Glutamatergic neuron (in vitro differentiated cells): ENCODE measurements around the gene UGT1A10. TPM values are rescaled to one million over a fixed set of nuclear protein-coding genes. Genes with fewer than 3 reads are reported as not detected.
A peak's percentile ranks its signal among the peaks of the same experiment; 100 is the strongest.

Experiments
- DNase-seq: peaks from one replicate; pipeline ENCODE4 v3.0.0; 2022
- H3K27ac Mint-ChIP-seq: one replicate; pipeline ENCODE4 v1.8.0; 2020; ENCODE audit warnings: mild to moderate bottlenecking, mixed read lengths, inconsistent platforms; ENCODE audit not compliant: unreplicated experiment
- H3K27me3 Mint-ChIP-seq: one replicate; pipeline ENCODE4 v1.8.0; 2020; ENCODE audit warnings: mild to moderate bottlenecking, moderate library complexity, mixed read lengths, inconsistent platforms; ENCODE audit not compliant: unreplicated experiment
- H3K36me3 Mint-ChIP-seq: one replicate; pipeline ENCODE4 v1.8.0; 2020; ENCODE audit warnings: mild to moderate bottlenecking, mixed read lengths, inconsistent platforms; ENCODE audit not compliant: unreplicated experiment
- H3K4me1 Mint-ChIP-seq: one replicate; pipeline ENCODE4 v1.8.0; 2020; ENCODE audit warnings: mild to moderate bottlenecking, low read depth, mixed read lengths, inconsistent platforms; ENCODE audit not compliant: unreplicated experiment
- H3K4me3 Mint-ChIP-seq: one replicate; pipeline ENCODE4 v1.8.0; 2020; ENCODE audit warnings: mild to moderate bottlenecking, mixed read lengths, inconsistent platforms; ENCODE audit not compliant: unreplicated experiment
- H3K9me3 Mint-ChIP-seq: one replicate; pipeline ENCODE4 v1.8.0; 2020; ENCODE audit warnings: mild to moderate bottlenecking, moderate library complexity, mixed read lengths, inconsistent platforms; ENCODE audit not compliant: unreplicated experiment
- total RNA-seq: library from RNA; stranded (reverse); fragmentation: NEBNext Ultra II Directional; extraction: Animal tissue kit (Norgen Biotek cat#: 25700); gene quantifications from one replicate; pipeline ENCODE4 v1.2.1, GENCODE V29; 2021; ENCODE audit not compliant: unreplicated experiment
- TF ChIP-seq, protein P1 (sequence below): fragments of 200-600 bp; sonication (generic); IDR thresholded peaks from one replicate; pipeline ENCODE4 v1.5.0; 2021; ENCODE audit not compliant: partially characterized antibody, unreplicated experiment

The UGT1A10 gene
- total RNA-seq, 1 donor from 2014 or later = not detected

- no peak overlapping the region for H3K27ac Mint-ChIP-seq
- H3K4me1 Mint-ChIP-seq = peaks cover 9% of the 10 kb centered on the region
- DNase-seq = no peak
- H3K36me3 Mint-ChIP-seq = no peaks in the 10 kb centered on the region
- no peak overlapping the region for H3K4me3 Mint-ChIP-seq
- TF ChIP-seq, protein P1, sequence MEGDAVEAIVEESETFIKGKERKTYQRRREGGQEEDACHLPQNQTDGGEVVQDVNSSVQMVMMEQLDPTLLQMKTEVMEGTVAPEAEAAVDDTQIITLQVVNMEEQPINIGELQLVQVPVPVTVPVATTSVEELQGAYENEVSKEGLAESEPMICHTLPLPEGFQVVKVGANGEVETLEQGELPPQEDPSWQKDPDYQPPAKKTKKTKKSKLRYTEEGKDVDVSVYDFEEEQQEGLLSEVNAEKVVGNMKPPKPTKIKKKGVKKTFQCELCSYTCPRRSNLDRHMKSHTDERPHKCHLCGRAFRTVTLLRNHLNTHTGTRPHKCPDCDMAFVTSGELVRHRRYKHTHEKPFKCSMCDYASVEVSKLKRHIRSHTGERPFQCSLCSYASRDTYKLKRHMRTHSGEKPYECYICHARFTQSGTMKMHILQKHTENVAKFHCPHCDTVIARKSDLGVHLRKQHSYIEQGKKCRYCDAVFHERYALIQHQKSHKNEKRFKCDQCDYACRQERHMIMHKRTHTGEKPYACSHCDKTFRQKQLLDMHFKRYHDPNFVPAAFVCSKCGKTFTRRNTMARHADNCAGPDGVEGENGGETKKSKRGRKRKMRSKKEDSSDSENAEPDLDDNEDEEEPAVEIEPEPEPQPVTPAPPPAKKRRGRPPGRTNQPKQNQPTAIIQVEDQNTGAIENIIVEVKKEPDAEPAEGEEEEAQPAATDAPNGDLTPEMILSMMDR = peak; percentile 60
- H3K9me3 Mint-ChIP-seq = no peaks in the 10 kb centered on the region
- H3K27me3 Mint-ChIP-seq = no peaks in the 10 kb centered on the region
These were observed 38.7 kb downstream of the UGT1A10 start for GRCh38 chr2:233674995-233675394.

DNA sequence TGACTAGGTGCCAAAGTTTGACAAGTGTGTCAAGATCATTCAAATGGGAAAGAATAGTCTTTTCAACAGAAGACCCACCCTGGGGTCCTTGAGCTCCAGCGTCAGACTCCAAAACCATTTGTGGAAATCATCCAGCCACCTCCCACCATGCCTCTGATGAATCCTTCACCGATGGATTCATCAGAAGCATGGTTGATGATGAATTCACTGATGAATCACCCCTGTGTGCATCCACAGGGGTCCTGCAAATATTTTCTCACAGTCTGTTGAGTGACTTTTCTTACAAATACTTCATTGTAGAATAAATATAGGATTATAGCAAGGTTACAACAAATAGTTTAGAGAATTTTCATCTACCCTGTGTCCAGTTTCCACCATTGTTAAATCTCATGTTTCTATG lies 39.8 kb downstream of the UGT1A10 start:
- Mint-ChIP-seq H3K4me1 (peaks cover 9% of the 10 kb centered on the region), H3K27ac (no peak overlapping the region), H3K9me3 (no peaks in the 10 kb centered on the region), H3K4me3 (no peak overlapping the region), H3K27me3 (no peaks in the 10 kb centered on the region), H3K36me3 (no peaks in the 10 kb centered on the region)
- TF ChIP-seq, protein P1 = no peak
- DNase-seq = no peak

DNA sequence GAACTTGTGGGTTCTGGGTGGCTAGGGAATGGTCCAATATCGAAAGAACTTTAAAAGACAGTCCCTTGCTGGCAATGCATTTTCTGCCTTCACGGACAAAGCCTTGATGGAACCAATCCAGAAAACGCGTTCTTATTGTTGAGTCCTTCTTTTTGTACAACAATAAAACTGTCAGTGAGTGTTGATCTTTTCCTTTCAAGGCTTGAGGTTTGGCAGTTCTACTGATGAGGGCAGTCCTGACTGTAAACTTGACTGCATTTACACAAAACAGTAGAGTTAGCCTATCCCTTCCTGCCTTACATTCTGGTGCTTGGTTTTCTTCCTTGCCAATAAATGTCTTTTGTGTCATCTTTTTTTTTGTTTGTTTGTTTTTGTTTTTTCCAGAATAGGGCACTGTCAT lies 42.9 kb downstream of the UGT1A10 start:
- TF ChIP-seq, protein P1 = no peak
- Mint-ChIP-seq H3K9me3 (no peaks in the 10 kb centered on the region), H3K4me1 (peaks cover 9% of the 10 kb centered on the region), H3K27ac (no peak overlapping the region), H3K4me3 (no peak overlapping the region), H3K27me3 (no peaks in the 10 kb centered on the region), H3K36me3 (no peaks in the 10 kb centered on the region)
- DNase-seq = no peak

GRCh38 chr2:233680361-233681045 lies 44.3 kb downstream of the UGT1A10 start:
- no peak overlapping the region for H3K27ac Mint-ChIP-seq
- H3K36me3 Mint-ChIP-seq = no peaks in the 10 kb centered on the region
- H3K4me3 Mint-ChIP-seq = no peak overlapping the region
- TF ChIP-seq, protein P1 = no peak
- no peaks in the 10 kb centered on the region for H3K27me3 Mint-ChIP-seq
- no peaks in the 10 kb centered on the region for H3K9me3 Mint-ChIP-seq
- no peaks in the 10 kb centered on the region for H3K4me1 Mint-ChIP-seq
- no peak for DNase-seq

DNA sequence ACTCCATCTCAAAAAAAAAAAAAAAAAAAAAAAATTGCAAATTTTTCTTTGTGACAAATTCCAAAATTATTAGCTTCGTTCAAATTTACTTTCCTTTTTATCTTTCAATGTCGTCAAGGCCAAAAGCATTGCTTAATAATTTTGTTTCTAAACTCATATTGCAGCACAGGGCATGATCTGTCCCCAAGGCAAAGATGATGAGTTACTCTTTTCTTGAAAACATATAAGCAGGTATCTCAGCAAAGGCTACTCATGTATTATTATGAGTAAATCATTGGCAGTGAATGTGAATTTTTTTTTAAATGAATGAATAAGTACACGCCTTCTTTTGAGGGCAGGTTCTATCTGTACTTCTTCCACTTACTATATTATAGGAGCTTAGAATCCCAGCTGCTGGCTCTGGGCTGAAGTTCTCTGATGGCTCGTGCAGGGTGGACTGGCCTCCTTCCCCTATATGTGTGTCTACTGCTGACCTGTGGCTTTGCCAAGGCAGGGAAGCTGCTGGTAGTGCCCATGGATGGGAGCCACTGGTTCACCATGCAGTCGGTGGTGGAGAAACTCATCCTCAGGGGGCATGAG lies 45.4 kb downstream of the UGT1A10 start, which contains the start of gene UGT1A7:
Gene UGT1A7 (plus strand): TSS at position 381 of the 579 bp plus-strand sequence. CDS start 37 bp downstream, at position 418.
- DNase-seq = no peak
- no peaks in the 10 kb centered on the region for H3K9me3 Mint-ChIP-seq
- no peaks in the 10 kb centered on the region for H3K36me3 Mint-ChIP-seq
- H3K27ac Mint-ChIP-seq = no peak within 1 kb of the TSS
- TF ChIP-seq, protein P1 = no peak
- H3K27me3 Mint-ChIP-seq = no peaks in the 10 kb centered on the region
- H3K4me3 Mint-ChIP-seq = no peak within 1 kb of the TSS
- no peaks in the 10 kb centered on the region for H3K4me1 Mint-ChIP-seq
